ENCODE results near the gene CTIF.

The CTIF gene

DNA sequence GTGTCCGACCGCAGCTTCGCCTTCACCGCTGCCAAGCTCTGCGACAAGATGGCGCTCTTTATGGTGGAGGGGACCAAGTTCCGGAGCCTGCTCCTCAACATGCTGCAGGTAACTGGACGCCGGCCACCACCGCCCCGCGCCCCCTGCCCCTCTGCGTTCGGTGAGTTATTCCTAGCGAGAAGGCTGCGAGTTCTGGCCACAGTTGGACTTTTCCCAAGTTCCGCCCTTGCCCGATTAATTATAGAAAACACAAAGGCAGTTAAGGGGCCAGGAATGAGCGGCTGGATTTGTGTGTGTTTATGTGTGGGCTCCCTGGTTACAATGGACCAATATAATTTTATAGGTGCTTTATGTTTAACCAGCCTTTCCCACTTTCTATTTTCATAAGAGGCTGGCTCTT is 222.8 kb downstream of the CTIF start:
- no peak for DNase-seq

DNA sequence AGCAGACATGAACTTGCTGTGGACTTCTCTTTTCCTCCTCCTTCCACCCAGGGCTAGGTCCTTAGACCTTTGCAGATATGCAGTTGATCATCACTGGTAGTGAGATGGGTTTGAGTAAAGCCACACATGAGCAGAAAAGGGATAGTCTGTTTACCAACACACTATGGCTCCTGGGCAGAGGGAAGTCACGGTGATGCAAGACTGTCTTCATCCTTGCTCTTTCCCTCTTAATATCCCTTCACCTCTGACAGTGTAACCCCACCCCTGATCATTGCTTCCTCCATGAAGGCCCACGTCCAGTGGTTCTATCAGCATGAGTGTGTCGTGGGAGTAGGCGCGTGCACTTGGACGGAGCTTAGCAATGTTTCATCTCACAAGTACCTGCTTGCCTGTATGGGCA is 223.2 kb downstream of the CTIF start:
- DNase-seq, result no peak

DNA sequence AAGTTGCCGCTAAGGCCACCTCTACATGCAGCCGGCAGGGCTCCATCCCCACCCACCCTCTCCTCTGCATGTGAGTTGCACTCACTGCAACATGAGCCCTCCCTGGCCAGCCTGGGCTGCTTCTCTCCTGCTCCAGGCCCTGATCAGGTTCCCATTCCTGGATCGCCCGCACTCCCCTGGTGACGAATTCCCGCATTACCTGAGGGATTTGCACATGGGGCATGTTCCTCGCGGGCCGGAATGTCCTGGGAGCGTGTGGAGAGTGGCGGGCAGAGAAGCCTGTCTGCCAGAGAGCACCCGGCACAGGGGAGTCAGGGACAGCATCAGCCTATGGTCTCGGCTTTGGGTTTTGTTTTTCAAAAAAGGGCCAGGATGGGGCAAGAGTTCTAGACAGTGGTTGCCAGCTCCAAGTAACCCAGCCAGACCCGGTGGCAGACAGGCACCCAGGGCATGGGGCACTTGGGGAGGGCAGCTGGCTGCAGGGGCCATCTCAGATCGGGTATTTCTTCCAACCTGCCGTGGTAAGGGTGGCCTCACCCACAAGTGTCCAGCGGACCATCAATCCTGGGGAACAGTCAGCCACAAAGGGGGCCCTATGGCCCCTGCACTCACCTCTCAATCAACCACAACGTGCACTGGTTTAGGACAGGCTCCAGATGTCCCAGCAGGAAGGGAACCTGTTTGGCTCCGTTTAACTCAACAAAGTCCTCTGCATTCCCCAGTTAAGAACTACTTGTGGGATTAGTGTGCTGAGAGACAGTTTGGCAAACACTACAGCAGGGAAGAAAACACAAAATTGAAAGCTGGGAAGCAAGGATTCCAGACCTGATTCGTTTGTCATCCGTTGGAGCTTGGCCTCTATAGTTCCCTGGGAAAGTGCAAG is 224.2 kb downstream of the CTIF start:
- no peak for DNase-seq

DNA sequence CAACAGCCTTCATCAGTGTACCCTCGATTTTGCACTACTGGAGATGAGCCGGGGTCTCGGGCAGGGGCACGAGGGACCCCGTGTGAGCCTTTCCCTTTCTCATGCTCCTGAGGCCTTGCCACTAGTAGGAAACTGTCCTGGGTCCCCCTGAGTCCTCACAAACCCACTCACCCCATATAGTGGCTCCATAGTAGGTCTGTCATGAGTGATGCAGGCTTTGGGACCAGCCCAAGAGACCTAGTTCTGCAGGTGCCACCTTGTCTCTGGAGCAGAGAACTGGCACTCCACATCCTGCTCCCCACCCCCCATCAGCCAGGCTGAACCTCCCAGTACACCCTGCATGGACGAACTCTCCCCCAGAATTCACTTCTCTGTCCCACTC is 224.9 kb downstream of the CTIF start:
- no peak for DNase-seq

DNA sequence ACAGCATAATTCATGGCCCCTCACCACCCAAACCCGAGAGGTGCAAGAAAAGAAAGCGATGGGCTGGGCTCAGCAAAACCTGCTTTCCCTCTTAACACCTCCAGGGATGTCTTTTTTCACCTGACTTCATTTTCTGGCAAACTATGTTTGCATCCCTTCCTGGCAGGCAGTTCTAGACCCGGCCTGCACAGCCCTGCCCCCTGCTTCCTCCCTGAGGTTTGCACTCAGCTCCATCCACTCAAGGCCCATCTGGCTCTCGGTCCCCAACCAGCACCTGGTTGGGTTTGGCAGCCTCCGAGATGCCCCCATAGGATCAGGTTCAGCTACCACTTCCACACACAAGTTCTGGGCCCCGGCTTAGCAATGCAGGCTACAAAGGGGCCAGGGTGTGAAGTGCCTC is 226.2 kb downstream of the CTIF start:
- DNase-seq, result no peak

DNA sequence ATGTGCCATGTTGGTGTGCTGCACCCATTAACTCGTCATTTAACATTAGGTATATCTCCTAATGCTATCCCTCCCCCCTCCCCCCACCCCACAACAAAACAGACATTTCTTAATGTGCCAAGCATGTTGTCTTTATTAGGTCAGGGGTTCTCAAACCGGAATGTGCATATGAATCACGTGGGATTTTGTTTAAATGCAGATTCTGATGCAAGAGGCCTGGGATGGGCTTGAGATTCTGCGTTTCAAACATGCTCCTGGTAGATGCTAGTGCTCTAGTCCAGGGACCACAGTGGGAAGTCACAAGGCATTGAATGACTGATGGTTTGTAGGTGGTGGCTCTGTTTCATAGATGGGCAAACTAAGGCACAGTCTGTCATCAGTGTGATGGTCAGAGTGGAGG is 227.2 kb downstream of the CTIF start:
- no peak for DNase-seq

DNA sequence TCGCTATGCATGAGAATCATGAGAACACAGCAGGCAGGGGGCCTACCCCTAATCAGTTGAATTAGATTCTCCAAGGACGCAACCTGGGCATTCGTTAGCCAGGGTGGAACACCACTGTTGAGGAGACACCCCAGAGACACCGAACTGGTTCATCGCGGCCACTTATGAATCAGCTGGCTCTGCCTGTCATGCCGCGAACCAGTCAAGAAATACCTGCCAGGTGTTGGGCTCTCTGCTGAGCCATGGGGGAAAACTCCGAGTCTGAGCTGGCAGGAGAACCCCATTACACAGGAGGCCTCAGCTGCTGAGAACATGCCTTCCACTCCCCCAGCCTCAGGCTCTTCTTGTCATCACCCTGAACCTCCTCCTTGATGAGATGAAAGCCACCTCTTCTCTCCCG is 227.7 kb downstream of the CTIF start:
- DNase-seq, result no peak

DNA sequence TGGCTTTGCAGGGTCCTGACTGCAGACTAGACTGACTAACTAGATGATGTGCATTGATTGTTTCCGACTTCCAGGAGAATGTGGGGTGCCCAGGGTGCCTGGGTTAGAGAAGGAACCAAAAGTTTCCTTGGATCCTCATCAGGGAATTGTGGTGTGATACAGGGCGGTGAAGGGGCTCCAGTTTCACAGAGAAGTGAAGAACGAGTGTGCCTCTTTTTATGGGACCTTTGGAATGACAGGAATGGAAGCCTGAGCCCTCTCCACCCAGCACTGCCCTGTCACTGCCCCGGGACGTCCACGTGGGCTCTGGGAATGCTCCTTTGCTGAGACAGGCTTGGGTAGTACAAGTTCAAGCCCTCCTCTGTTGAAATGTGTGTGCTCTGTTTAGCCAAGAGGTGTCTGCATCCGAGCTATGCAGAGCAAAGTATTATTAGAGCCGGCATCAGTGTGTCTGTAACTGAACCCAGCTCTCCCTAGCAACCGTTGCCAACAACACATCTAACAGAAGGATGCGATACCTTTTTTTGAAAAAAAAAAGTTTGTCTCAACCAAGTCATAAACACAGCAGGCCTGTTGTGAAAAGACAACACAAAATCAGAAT is 228.4 kb downstream of the CTIF start:
- no peak for DNase-seq

DNA sequence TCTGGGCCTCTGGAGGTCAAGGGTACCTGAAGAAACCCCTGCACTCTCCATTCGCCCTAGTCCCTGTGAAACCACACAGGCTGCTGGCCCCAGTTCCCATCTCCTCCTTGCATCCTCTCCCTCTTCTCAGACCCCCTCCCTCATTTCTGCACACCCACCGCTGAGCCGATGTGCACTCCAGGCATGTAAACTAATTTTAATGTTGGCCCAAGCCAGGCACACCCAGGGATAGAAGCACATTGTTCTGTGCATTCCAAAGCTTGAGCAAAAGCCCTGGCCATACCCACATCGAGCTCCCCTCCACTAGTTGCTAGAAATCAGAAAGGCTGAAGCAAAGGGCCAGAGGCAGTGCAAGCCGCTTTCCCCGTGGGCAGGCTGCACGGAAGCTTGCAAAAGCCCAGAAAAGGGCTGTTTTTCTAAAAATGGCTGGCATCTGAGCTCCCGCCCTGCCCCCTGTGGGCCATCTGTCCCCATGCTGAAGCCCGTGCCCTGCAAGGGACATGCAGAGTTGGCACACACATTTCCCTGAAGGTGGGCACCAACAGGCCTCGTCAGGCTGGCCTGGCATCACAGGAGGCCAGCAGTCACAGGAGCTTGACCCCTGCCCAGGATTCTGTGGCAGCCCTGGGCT is 230.3 kb downstream of the CTIF start:
- DNase-seq, result no peak

DNA sequence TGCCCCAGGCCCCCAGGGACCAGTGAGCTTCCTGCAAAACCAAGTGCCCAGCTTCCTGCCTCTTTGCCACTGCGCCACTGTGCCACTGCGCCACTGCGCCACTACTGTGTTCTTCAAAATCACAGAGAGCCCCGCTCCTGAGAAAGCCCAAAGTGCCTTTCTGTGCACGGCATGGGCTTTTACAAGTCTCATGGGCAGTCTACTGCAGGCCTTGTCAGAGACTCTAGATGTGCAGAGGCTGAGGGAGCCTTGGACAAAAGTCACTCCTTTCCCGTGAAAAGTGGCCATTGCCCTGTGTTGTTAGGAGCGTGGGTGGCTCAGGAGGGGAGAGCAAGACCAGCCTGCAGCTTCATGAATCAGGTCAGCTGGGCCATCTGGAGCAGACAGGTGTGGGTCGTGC is 231.4 kb downstream of the CTIF start:
- DNase-seq, result no peak

DNA sequence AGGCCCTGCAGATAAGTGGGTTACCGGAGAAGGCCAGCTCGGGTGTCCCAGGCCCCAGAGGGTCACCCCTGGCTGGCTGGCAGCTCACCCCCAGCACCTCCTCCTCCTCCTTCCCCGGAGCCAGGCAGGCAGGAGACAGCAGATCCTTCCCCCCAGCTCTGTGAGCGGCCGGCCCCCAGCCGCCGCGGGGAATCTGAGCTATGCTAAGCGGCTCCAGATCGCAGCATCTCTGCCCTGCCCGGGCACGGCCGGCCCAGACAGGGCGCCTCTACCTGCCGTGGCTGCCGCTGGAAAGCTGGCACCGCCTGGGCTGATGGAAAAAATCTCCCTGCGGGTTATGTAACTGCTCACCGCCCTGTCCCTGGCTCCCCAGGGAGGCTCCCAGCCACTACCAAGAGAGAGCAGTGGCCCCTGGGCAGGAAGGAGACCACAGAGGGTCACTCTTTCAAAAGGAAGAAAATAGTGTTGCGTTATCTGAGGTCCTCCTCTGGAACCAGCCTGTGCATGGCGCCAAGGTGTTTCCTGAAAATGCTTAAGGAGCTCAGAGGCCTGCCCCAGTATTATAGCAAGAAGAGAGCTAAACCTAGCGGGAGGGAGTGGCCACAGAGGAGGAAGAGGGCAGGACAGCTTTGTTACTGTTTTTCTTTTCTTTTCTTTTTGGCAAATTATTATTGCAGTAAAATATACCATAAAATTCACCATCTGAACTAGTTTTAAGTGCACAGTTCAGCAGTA is 233.0 kb downstream of the CTIF start:
- DNase-seq, result no peak

DNA sequence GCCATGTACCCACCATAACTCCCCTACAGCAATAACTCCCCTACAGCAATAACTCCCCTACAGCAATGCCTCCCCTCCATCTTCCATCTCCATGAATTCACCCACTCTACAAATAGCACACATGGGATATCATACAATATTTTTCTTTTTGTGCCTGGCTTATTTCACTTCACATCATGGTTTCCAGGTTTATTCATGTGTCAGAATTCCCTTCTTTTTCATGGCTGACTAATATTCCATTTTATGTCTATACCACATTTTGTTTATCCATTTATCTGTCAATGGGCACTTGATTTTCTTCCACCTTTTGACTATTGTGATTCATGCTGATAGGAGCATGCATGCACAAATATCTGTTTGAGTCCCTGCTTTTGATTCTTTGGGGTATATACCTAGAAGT is 233.6 kb downstream of the CTIF start:
- no peak for DNase-seq

DNA sequence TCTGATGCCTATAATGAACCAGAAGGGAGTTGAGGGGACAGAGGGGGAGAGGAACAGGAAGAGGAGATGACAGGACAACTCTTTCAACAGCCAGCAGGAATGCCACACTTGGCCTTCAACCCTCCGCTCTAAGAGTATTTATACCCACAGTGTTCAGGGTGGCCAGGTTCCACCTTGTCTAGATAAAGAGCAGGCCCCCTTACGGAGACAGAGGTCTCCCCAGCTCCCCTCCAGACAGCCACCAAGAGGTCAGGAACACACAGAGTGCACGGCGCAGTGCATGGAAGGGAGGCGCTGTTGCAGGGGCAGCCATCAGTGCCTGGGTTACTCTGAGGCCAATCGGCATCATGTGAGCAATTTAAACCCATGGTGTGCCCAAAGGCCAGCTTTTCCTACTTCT is 235.0 kb downstream of the CTIF start:
- DNase-seq, result no peak

DNA sequence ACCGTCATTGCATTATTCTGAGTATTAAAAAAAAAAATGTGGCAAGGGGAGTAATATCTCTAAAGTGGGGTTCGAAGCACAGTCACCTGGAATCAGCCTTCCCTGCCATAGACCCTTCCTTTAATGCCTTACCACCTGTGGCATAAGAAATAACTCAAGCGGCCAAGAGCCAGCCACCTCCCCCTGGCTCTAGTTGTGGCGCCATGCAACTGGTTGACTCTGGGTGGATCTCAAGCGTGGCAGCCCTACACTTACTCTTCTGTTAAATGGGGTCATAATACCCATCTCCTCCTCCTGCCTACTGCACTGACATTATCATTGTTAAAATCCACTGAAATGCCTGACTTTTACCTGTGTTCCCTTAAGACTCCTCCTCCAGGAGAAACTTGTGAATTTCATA is 236.1 kb downstream of the CTIF start:
- DNase-seq, result no peak

DNA sequence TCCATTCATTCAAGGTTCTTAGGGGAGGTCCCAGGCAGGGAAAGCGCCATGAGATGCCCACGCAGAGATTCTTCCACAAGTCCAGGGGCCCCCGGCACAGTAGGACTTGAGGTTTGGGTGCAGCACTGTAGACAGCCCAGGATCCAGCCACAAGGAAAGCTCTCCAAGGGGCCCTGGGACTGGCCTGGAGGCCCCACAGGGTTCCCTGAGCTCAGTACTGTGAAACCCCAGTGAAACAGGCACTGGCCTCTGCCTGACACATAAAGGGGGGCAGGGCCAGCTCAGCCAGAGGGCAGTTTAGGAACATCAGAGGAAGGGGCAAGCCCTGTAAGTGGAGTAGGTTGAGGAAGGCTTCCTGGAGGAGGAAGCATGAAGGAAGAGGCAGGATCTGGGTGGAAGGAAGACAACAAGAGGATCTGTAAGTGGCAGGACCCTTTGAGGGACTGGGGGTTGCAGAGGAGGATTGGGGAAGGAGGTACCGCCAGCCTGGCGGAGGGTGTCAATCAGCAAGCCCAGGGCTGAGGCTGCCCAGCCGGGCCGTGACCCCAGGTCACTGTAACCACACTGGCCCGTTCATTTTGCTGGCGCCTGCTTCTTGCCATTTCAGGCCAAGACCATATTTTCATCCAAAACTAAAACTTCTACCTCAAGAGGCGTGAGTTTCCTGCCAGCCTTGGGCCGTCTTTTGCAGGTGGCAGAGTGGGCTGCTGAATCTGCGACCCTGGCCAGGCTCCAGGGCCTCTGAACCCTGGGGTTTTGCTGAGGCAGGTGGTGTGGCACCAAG is 236.7 kb downstream of the CTIF start:
- DNase-seq, result no peak

DNA sequence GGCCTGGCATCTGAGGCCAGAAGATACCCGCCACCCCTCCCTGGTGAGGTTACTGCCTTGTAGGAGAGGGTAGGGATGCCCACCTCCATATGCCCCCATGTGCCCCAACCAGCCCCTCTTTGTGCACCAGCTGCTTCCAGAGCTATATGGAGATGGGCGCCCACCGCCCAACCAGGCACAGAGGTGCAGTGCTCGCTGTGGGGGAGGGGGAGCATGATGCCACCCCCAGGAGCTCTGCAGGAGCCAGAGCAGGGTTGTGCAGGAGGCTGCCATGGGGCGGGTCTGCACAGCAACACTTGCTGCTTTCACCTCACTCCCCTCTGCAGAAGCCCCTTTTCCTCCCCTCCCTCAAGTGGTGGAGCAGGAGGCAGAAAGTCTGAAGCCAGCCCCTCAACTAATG is 237.3 kb downstream of the CTIF start:
- no peak for DNase-seq

DNA sequence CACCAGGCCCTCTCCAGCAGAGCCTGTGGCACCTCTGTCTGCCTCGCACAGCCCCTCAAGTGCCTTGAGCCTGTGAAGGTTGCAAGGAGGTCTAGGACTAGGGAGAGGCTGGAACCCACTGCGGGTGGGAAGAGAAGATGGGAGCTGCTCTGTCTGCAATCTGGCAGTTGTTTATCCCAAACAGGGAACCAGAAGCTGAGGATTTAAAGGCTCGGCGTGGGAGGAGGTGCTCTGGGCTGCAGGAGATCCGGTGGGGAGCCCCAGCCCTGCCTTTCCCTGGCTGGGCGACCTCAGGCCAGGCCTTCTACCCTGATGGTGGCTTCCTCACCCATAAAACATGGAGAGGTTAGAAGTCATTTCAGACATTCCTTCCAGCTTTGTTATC is 237.8 kb downstream of the CTIF start:
- DNase-seq, result no peak

DNA sequence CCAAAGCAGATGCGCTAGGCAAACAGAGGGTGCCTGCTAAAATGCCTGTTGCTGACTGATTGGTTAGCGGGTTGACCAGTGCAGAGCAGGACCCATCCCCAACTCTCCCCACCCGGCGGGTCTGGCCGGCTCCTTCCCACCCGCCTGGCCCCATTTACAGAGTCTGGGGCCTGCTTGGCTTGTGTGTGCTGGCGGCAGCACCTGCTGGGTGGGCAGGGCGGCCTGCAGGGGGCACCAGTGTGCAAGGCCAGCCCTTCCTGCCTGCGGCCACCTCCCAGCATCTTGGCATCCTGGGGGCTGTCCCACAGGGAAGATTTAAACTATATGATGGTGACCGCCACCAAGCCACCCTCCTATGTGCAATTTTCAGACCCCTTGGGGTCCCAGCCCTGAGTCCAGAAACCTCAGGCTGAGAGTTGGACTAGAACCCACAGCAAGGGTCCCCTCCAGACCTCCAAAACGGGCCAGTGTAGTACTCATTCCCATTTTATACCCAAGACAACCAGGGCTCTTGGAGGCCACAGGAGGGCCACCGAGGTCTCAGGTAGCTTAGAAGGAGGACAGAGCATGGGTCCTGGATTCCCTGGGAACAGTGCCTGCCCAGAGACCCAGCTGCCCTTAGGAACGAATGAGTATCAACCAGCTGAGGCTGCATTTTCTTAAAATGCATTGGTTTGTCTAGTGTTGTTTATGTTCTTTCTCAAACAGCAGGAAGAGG is 238.4 kb downstream of the CTIF start:
- DNase-seq, result no peak

DNA sequence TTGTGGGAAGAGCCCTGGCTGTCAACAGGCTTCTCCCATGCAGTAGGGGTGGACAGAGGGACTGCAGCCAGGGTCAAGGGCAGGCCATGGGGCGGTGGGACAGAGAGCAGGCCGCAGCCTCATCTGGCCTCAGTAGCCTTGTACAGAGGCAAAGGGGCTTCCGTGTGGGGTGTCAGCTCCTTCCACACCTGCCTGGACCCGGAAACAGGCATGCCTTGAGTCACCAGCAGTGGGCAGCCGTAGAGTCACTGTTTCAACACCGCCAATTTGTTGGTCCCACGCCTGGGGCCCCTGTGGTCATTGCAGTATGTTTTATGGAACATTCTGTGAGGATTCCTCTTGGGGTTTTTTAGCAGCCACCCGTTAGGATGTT is 238.9 kb downstream of the CTIF start:
- DNase-seq, result no peak

DNA sequence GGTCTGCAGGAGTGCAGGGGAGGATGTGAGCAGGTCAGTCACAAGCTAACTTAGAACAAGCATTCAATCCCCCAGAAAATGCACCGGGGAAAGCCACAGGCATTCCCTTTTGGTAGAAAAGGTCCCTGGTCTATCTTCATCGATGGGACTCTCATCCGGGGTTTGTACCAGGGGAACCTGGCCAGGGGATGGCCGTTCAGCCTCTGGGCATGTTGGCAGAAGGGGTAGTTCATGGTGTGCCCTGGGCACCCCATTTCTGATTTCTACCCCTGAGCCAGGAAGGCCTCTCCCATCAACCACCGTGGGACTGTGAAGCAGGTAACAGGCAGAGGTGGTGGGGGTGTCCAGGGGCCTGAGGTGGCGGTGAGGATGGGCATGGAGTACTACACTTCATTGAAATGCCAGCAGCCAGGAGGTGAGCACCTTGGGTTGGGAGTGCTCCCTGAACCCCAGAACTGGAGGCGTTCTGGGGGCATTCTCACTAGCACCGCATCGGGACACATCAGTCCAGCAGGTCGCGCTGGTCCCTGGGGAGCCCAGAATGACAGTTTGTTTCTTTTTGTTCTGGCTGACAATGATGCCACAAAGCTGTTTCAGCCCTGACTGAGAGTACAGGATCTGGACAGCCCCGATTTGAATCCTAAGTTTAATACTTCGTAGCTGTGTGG is 239.6 kb downstream of the CTIF start:
- no peak for DNase-seq

DNA sequence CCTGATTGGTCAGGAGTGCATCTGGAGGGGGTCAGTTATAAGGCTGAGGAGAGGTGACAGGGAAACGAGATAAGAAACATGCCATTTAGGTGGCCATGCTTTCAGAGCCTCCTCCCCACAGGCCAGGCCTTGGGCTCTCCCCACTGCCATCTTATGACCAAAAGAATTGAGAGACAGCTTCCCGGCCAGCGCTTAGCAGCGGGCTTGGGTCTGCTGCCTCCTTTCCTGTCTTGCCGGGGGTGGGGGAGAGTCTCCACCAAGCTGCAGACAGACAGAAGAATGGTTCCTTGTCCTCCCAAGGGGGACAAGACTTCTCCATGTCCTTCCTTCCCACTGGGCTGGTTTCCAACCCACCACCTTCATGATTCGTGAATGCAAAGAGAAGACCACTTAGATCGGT is 240.6 kb downstream of the CTIF start:
- DNase-seq, result no peak

Data from NCI-H2029 treated with DMSO at 0.1 percent for 48 hours (cell line).